ENCODE data around the gene KANTR.

- TF ChIP-seq CTCF (IDR thresholded peaks at IDR 0.05; ENCODE audit: poor library complexity, severe bottlenecking) (no peak), POLR2AphosphoS5 (IDR thresholded peaks at IDR 0.05) (no peak)
Observed at GRCh38 chrX:53084043-53084570, 9.8 kb upstream of the KANTR start.
